HG03064 (cell line): ENCODE results near the gene PRDM16.

ENCODE experiments used
- ATAC-seq: cut with Tn5 transposase; IDR thresholded peaks from one replicate; pipeline ENCODE4 v1.9.1; 2021; ENCODE audit warnings: low read depth; ENCODE audit not compliant: unreplicated experiment

PRDM16 gene

DNA sequence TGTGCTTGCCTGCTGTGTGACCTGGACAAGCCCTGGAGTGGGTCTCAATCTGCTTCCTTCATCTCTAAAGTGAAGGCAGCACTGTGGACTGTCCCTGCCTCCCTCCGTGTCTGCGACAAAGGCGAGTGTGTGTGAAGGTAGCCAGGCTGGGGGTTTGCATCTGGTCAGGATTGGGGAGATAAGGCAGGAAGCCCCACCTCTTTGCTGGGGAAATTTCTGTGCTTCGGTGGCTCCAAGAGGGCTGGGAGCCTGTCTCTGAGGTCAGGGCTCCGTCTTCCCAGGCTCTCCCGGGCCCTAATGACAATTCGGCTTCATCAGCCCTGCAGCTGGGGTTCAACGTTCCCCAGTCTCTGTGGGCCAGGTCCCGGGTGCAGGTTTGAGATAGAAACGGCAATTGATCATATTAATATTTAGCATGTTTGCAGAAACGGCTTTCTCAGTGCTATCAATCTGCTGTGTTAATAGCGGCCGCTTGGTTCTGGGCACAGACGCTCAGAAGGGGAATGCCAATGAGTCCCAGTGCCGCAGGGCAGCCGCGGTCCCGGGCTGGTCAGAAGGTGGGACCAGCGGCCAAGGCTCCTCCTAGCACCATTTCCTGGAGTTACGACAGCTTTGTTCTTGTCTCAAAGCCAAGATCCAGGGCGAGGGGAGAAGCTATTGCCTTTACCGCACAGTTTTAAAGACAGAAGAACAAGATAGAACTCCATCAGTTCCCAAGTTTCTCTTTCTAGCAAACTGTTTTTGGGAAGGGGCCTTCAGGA is 105.7 kb downstream of the PRDM16 start:
- ATAC-seq = no peak

DNA sequence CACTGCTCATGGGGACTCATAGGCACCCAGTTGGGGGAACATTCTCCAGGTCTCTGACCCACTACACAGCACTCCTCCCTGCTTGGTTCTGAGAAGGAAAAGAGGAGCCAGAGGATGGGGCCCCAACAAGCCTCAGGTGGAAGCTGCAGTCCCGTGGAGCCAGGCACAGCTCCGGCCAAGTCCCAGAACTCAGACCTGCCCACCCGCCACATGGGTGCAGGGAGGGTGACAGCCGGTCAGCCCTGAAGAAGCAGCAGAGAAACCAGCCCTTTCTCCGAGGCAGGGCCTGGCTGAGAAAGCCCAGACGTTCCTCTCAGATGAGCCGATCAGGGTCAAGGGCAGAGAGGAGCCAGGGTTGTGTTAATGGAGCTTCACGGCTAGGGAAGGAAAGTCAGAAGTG is 106.5 kb downstream of the PRDM16 start:
- ATAC-seq = no peak

DNA sequence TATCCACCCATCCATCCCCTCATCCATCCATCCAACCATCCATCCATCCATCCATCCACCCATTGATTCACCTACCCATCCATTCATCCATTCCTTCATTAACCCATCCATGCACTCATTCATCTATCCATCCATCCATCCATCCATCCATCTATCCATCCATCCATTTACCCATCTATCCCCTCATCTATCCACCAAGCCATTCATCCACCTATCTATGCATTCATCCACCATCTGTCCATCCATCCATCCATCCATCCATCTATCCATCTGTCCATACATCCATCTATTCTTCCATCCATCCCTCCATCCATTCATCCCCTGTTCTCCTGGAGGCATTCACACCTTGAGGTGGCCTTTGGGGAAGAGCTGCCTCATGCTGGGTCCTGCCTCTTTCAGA is 107.0 kb downstream of the PRDM16 start:
- no peak for ATAC-seq

DNA sequence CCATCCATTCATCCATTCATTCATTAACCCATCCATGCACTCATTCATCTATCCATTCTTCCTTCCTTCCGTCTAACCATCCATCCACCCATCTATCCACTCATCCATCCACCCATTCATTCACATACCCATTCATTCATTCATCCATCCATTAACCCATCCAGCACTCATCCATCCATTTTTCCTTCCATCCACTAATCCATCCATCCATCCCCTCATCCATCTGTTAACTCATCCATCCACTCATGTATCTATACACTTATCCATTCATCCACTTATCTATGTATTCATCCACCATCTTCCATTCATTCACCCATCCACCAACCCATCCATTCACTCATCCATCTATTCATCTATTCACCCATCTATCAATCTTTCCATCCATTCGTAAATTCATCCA is 107.8 kb downstream of the PRDM16 start:
- ATAC-seq = no peak

DNA sequence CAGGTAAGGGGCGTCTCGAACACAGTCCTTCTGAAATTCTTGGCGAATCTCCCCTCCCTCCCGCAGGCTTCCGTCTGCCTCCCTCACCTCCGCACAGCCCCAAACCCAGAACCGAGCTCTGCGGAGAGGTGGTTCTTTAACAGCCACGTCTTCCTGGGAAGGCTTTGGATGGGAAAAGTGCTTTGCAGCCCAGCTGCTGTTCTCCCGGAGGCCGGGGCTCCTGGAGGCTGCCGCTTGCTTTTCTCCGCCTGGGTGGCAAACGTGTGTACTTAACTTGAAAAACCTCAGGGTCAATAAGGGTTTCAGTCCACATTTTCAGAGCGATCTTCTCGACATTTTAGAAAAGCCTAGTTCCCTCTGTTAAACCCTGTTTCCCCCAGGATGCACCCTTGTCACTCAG is 109.3 kb downstream of the PRDM16 start:
- no peak for ATAC-seq

DNA sequence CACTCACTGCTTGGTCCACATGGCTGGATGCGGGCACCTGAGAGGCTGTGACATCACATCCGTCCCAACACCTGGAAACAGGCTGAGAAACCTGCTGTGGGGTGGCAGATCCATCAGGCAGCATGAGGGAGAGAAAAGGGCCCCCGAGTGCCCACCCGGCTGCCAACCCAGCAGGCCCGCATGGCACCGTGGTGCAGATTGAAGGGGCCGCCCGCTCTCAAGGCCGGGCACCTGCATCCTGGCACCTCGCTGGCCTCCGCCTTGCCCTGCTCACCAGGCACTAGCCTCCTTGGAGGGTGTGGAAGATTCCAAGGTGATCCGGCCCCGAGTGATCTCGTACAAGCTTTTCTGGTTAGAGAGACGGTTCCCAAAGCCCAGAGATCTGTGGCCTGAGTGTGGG is 110.5 kb downstream of the PRDM16 start:
- no peak for ATAC-seq

DNA sequence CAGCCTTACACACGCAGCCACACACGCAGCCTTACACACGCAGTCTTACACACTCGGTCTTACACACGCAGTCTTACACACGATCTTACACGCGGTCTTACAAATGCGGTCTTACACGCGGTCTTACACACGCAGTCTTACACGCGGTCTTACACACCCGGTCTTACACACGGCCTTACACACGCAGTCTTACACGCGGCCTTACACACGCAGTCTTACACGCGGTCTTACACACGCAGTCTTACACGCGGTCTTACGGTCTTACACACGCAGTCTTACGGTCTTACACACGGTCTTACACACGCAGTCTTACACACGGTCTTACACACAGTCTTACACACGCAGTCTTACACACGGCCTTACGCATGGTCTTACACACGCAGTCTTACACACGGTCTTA is 111.9 kb downstream of the PRDM16 start:
- no peak for ATAC-seq

DNA sequence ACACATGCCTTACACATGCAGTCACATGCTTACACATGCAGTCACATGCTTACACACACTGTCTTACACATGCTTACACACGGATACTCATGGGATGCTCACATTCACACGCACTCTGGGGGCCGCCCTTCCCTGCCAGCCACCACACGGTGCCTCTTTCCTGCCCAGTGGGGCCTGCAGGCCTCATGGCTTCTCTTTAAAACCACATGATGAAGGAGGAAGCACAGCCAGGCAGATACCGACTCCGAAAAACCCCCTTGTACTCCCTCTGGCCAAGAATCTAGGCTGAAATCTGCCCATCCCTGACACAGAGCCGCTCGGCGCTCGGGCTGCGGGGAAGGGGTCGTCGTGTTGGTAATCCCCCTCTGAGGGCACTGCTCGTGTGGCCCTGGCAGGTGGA is 113.0 kb downstream of the PRDM16 start:
- no peak for ATAC-seq

DNA sequence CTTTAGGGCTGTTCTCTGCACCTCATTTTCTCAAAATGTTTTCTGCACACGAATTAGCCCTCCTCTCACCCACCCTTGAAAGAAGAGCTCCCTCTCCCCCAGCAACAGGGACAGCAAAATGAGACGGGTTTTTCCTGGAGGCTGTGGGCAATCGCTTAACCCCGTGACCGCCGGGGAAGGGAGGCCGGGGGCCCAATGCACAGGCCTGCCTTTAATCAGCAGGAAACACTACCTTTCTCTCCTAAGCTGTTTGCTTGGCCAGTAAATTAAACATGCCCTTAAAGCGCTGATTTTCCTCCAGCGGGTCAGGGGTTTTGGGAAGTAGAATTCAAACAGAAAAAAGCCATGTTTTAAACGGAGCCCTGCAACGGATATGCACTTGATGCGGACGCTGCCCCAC is 114.4 kb downstream of the PRDM16 start:
- no peak for ATAC-seq

DNA sequence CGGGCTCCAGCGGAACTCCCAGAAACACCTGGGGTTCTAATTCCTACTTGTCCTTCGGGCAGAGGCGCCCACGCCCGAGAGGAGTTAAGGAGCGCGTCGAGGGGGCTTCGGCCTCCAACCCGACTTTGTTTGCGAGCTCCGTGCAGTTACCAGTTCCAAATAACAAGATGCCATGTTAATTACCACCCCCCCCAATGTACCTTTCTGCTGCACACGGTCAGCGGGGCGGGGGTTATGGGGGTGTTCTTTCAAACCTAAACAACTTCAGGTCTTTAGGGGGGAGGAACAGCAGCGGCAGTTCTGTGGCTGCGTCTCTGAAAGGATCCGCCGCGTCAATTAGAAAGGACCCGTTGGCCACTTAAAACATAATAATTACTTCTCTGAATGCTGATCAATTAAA is 114.8 kb downstream of the PRDM16 start:
- no peak for ATAC-seq

DNA sequence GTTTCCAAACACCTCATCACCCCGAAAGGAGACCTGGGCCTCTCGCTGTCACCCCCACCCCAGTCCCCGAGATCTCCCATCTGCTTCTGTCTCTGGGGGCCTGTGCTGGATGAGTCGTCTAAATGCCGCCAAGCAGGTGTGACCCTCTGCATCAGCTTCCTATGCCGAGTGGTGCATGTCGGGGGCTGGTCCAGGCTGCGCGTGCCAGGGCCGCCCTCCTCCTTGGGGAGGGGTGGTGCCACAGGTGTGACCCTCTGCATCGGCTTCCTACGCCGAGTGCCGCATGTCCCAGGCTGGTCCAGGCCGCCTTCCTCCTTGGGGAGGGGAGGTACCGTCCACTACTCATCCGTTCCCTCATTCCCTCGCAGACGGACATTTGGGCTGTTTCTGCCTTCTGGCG is 115.7 kb downstream of the PRDM16 start:
- no peak for ATAC-seq

DNA sequence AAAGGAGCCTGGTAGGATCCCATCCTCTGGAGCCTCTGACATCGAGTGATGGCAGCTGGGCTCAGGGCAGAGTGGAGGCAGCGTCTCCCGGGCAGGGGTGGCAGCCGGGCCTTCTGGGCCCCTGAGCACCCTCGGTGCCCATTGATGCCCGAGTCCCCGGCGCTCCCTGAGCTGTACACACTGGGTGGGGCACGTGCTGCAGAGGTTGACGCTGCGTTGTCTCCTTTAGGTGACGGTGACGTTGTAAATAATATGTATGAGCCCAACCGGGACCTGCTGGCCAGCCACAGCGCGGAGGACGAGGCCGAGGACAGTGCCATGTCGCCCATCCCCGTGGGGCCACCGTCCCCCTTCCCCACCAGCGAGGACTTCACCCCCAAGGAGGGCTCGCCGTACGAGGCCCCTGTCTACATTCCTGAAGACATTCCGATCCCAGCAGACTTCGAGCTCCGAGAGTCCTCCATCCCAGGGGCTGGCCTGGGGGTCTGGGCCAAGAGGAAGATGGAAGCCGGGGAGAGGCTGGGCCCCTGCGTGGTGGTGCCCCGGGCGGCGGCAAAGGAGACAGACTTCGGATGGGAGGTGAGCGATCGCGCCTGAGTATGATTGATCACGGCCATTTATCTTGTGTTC is 117.0 kb downstream of the PRDM16 start:
- ATAC-seq = no peak

DNA sequence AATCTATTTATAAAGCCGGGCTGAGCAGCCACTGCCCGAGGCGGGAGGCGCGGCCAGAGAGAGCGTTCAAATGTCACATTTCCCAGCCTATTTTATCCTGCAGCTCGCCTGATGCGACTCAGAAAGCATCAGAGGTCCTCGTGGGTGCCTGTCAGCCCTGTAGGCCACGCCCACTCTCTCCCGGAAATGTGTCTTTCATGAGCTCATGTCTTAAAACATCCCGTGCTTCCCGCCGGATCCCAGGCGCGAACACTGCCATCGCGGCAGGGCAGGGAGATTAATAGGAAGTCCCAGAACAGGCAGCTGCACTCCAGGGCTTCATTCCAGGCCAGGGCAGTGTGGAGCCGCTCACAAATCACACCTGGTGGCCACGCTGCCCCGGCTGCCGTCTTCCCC is 117.5 kb downstream of the PRDM16 start:
- ATAC-seq = no peak

DNA sequence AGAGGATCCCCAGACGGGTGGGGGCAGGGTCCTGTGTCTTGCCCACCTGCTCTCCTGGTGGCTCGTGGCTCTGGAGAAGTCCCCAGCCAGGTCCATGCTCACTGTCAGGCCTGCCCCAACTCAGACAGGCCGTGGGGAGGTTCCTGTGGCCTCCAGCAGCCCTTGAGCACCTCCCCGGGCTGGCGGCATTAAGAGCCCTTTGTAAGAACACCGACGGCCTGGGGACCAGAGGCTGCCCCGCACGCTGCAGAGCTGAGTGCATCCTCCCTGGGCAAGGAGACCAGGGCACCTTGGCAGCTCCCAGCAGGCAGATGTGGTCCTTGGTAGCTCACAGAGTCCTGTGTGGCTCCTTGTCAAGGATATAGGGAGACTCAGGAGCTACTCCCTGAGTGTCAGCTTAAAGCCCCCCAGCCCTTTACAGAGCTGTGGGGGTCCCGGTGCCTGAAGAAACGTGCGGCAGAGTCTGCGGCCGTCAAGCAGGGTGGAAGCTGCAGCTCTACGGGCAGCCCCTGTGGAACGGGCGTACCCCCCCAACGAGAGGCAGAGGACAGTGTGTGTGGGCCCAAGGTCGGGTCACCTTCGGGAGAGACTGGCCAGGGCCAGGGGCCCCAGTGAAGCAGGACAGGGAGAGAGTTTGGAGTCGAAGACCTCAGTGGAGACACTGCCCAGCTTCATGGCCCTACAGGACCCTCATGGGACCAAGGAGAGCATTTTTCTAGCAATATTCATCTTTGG is 118.6 kb downstream of the PRDM16 start:
- ATAC-seq = no peak

DNA sequence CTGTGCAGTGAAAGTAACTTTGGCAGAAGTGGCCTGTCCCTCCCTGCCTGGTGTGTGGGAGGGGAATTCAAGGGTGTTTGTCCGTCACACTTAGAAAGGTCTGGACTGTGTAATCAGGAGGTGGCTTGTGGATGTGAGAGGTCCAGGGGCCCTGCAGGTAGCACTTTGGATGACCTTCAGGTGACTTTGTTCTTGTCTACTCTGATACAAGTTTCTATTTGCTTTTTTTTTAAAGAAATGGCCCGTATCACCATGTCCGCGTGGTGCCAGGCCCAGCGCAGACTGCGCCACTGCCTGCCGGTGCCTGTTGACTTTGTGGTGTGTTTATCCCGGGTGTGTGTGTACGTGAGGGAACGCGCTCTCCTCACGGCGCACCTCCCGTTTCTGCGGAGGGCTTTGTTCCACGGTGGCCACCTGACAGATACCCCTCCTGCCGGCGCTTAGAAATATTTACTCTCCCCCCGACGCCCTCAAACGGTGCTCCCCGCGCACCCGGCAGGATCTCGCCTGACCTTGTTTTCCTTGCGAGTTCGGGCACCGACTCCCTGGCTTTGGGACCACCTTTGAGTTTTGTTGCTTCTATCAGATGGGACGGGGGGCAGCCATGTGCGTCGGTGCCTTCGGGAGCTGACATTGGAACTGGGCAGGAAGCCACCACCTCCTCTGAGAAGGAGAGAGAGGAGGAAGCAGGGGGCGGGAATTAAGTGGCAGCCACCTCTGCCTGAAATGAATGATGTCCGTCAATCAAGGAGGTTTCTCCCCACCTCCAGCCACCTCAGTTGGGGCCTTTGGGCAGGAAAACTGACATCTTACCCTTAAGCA is 119.4 kb downstream of the PRDM16 start:
- ATAC-seq = no peak

DNA sequence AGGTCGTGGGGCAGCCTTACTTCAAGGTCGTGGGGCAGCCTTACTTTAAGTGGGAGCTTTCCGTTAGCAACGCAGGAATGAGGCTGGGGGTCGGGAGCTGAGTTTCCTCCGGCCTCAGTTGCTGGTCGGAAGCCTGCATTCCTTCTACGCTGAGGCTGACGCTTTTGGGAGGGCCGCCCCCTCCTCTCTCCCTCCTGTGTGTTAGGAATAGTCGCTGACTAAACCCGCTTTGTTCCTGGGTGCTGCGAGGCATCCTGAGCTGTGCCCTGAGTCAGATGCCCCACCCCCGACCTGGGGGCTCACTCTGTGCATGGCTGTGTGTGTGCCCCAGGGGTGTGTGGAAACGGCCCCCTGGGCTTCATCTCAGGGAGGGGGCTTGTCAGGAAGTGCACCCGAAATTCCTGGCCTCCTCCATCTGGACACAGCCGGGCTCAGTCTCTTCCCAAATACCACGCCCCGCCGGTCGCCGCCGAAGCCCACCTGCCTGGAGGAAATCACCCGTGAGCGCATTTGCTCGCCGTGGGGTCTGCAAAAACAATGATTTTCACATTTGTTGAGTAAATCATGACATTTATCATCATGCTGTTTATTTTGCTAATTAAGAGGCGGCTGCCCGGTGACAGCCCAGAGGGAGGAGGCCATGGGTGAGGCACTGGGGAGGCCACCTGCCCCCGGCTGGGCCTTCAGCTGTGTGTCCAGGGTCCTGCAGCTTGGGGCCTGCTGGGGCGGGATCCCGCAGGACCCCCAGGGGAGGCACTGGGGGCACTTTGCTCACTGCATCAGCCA is 121.4 kb downstream of the PRDM16 start:
- no peak for ATAC-seq

DNA sequence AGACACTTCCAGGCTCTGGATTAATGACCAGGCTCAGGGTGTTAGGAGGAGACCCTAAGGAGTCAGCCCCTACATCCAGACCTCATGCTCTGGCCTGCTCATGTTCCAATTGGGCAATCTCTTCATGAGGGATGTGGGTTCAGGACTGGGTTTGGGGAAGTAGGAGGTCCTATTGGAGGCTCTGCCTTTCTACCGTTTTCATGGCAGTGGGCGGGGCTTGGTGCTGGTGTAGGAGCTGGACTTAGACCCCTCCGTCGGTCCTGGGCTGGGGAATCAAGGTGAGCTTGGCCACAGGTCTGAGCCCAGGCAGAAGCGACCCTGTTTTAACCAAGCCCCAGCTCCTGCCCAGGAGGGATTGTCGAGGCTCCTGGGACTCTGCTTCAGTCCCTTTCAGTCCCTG is 123.4 kb downstream of the PRDM16 start:
- no peak for ATAC-seq

DNA sequence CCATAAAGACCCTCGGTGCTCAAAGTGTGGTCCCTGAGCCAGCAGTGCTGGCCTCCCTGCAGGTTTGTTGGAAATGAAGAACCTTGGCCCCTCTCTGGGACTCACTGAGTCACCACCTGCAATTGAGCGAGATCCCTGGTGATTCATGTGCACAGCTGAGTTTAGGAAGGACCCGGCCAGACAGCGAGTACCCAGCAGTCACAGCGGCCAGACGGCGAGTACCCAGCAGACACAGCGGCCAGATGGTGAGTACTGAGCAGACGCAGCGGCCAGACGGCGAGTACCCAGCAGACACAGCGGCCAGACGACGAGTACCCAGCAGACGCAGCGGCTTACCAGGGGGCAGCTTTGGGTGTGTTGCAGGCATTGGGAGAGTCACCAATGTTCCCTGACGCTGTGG is 123.8 kb downstream of the PRDM16 start:
- ATAC-seq = no peak

DNA sequence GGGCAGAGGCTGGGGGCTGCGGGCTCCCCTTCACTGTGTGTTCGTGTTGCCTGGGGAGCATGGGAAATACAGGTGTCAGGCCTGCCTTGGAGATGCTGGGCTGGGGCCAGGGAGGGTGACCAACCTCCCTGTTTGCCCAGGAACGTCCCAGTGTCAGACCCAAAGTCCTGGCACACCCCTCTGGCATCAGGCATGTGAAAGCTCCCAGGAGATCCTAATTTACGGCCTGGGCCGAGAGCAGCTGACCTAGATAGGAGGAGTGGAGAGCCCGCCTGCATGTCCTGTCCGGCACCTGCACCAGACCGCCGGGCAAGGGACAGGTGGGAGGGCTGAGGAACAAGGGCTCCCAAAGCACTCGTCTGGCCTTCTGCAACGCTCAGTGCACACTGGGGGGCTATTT is 124.8 kb downstream of the PRDM16 start:
- no peak for ATAC-seq

DNA sequence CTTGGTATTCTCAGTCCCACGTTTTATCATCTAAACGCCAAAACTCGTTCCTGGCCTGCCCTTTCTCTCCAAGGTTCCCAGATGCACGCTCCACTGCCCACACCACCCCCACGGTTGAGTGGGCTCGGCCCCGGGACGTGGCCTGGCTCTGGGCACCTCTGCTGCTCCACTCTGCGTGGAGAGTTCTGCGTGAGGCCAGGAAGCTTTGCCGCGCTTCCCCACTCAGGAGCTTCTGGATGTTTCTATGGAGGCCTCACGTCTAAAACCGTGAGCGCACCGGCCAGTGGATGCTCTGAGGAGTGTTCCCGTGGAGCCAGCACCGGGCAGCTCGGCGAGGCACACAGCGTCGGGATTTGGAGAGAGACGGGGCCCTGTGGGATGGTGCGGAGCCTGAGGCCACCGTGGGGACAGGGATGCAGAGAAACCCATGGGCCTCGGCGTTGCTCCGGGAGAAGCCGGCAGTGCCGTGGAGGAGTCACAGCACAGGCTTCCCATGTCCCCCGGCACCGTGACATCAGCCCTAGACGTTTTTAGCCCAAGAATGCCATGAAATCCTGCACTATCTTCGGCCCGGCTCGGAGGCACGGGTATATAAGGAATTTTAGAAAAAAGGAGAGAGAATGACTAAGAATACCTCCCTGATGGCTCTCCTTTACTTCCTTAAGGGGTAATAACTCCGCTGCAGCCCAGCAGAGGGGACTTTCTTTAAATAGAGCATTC is 125.9 kb downstream of the PRDM16 start:
- no peak for ATAC-seq
